HepG2 (cell line): ENCODE measurements around the gene ARHGEF3. TPM values are rescaled to one million over a fixed set of nuclear protein-coding genes. Genes with fewer than 3 reads are reported as not detected.

Experiments
- ATF4 ChIP-seq, 2 experiments: fragments of 450-650 bp in 1 of 2; sonication (generic) in 1 of 2; formaldehyde crosslinking; IDR thresholded peaks; 2 replicates each; pipeline versions ENCODE4 v1.5.0 to v1.8.0; 2020 to 2022; ENCODE audit warnings: mild to moderate bottlenecking in 1 of 2, missing genetic modification reagents in 1 of 2
- BCL6 ChIP-seq: IDR thresholded peaks from 2 replicates; pipeline ENCODE4 v1.6.1; 2016; ENCODE audit warnings: missing genetic modification reagents, missing compliant biosample characterization
- CEBPB ChIP-seq: IDR thresholded peaks from 2 replicates; pipeline ENCODE4 v1.6.1; 2011; ENCODE audit warnings: low read depth, low read length, improper control_type of control experiment, borderline replicate concordance
- CEBPG ChIP-seq: IDR thresholded peaks from 2 replicates; pipeline ENCODE4 v1.6.1; 2016
- NCOA2 ChIP-seq: sonication (generic); formaldehyde crosslinking; IDR thresholded peaks from 2 replicates; pipeline ENCODE4 v1.8.0; 2022; ENCODE audit warnings: inconsistent platforms
- SOX13 ChIP-seq, 3 experiments: fragments of 450-650 bp in 1 of 3; sonication (generic) in 1 of 3; formaldehyde crosslinking in 1 of 3; IDR thresholded peaks in 2 of 3; conservative IDR thresholded peaks in 1 of 3; 2 replicates each; pipeline versions ENCODE4 v1.5.0 to v1.6.1; 2016 to 2020; ENCODE audit warnings: antibody characterized with exemption in 1 of 3, mild to moderate bottlenecking in 1 of 3, missing compliant biosample characterization in 1 of 3, missing genetic modification reagents in 1 of 3, moderate library complexity in 1 of 3
- ZNF574 ChIP-seq: sonication (generic); formaldehyde crosslinking; IDR thresholded peaks from 2 replicates; pipeline ENCODE4 v1.4.0; 2020; ENCODE audit warnings: missing genetic modification reagents
- ZNF646 ChIP-seq: sonication (generic); formaldehyde crosslinking; IDR thresholded peaks from 2 replicates; pipeline ENCODE4 v1.9.0; 2021; ENCODE audit warnings: mild to moderate bottlenecking, missing genetic modification reagents
- ZNF770 ChIP-seq: sonication (generic); formaldehyde crosslinking; IDR thresholded peaks from 2 replicates; pipeline ENCODE4 v1.5.0; 2020; ENCODE audit warnings: mild to moderate bottlenecking, missing genetic modification reagents
- polyA plus RNA-seq, 8 experiments: library from polyadenylated mRNA; depleted of rRNA in 3 of 8; stranded (reverse) in 7 of 8; unstranded in 1 of 8; fragments of >200 nt; fragmentation: Illumina TruSeq in 4 of 8; extraction: Trizol in 4 of 8; gene quantifications; 2 replicates each; pipeline versions ENCODE4 v1.2.1 to v1.2.3, GENCODE V29; 2011 to 2016; ENCODE audit warnings: low read depth in 4 of 8, missing spikeins in 1 of 8, mixed read lengths in 1 of 8; ENCODE audit not compliant: insufficient read depth in 1 of 8
- total RNA-seq, 5 experiments: library from RNA; depleted of rRNA; stranded (reverse); fragments of >200 nt; fragmentation: Illumina TruSeq; extraction: Trizol; gene quantifications; 2 replicates each; pipeline ENCODE4 v1.2.3, GENCODE V29; 2016; ENCODE audit warnings: low read depth in 1 of 5

ARHGEF3 gene
- total and polyA plus RNA-seq, 2 of the 13 experiments (the other 11 are each of a cell fraction or from before 2014, with no cell fraction given): 14.8 to 23.1 TPM

- TF ChIP-seq ZNF646 (CRISPR knock-in tag) (no peak), CEBPB (peak; percentile 88), NCOA2 (CRISPR knock-in tag) (0 out of 2 replicates have a peak, but pooled peaks have one; percentile 10), ATF4 (CRISPR knock-in tag; IDR thresholded peaks at IDR 0.05) (peak in 1 of 2 experiments; percentile 55; a peak in 1 of 4 replicates), ZNF770 (CRISPR knock-in tag) (peak; percentile 93), SOX13 (IDR thresholded peaks at IDR 0.05) (no peak), SOX13 (CRISPR knock-in tag; conservative IDR thresholded peaks at IDR 0.05 in 1 of 2, IDR thresholded peaks at IDR 0.05 in 1 of 2) (peak in 1 of 2 experiments; percentile 50; a peak in 1 of 4 replicates), ZNF574 (CRISPR knock-in tag) (0 out of 2 replicates have a peak, but pooled peaks have one; percentile 24), BCL6 (CRISPR knock-in tag) (peak; percentile 72), CEBPG (CRISPR knock-in tag) (peak; percentile 82)
These were observed 34.8 kb upstream of the ARHGEF3 start (continued) for GRCh38 chr3:56836276-56837163.
